ENCODE data around the gene HADH. TPM values are rescaled to one million over a fixed set of nuclear protein-coding genes. Genes with fewer than 3 reads are reported as not detected.
A peak's percentile ranks its signal among the peaks of the same experiment; 100 is the strongest.

The HADH gene
- total RNA-seq, 6 experiments from 2014 or later: 28.9 to 35.5 (median 32.8) TPM

GRCh38 chr4:108024878-108025165 lies 35.1 kb downstream of the HADH start:
- peaks cover 2% of the 10 kb centered on the region for H3K27me3 Mint-ChIP-seq (ENCODE audit: insufficient read depth)
- peaks cover 12% of the 10 kb centered on the region for H3K36me3 Mint-ChIP-seq (ENCODE audit: low read depth)
- H3K4me3 Mint-ChIP-seq: no peak overlapping the region
- TF ChIP-seq CTCF (IDR thresholded peaks at IDR 0.05): no peak
- peaks cover 8% of the 10 kb centered on the region for H3K4me1 Mint-ChIP-seq (ENCODE audit: low read depth)
- H3K27ac Mint-ChIP-seq: no peak overlapping the region
- no peak for DNase-seq
- no peaks in the 10 kb centered on the region for H3K9me3 Mint-ChIP-seq

- Mint-ChIP-seq H3K9me3 (no peaks in the 10 kb centered on the region; the same call in 1 of the 2 replicates), H3K4me3 (no peak overlapping the region), H3K36me3 (ENCODE audit: low read depth) (peaks cover 17% of the 10 kb centered on the region), H3K27ac (peak overlapping the region; percentile 77; the same call in 1 of the 2 replicates), H3K27me3 (ENCODE audit: insufficient read depth) (no peaks in the 10 kb centered on the region), H3K4me1 (ENCODE audit: low read depth) (peaks cover 27% of the 10 kb centered on the region)
- TF ChIP-seq CTCF (IDR thresholded peaks at IDR 0.05): no peak
- no peak for DNase-seq
These were observed 39.5 kb downstream of the HADH start for GRCh38 chr4:108029016-108029720.

GRCh38 chr4:108029731-108030130 lies 40.0 kb downstream of the HADH start:
- DNase-seq: peak; percentile 35
- peak overlapping the region; percentile 77 for H3K27ac Mint-ChIP-seq

GRCh38 chr4:108030332-108030731 lies 40.6 kb downstream of the HADH start:
- no peak overlapping the region for H3K4me3 Mint-ChIP-seq
- peaks cover 17% of the 10 kb centered on the region for H3K36me3 Mint-ChIP-seq (ENCODE audit: low read depth)
- peak; percentile 64 for DNase-seq
- H3K4me1 Mint-ChIP-seq (ENCODE audit: low read depth): peaks cover 27% of the 10 kb centered on the region
- TF ChIP-seq CTCF (IDR thresholded peaks at IDR 0.05): peak; percentile 69
- peak overlapping the region; percentile 77 for H3K27ac Mint-ChIP-seq
- H3K9me3 Mint-ChIP-seq: no peaks in the 10 kb centered on the region; the same call in 1 of the 2 replicates
- H3K27me3 Mint-ChIP-seq (ENCODE audit: insufficient read depth): no peaks in the 10 kb centered on the region

More at GRCh38 chr4:108029731-108030130, 40.0 kb downstream of the HADH start:
- Mint-ChIP-seq H3K4me1 (ENCODE audit: low read depth) (peaks cover 27% of the 10 kb centered on the region), H3K27me3 (ENCODE audit: insufficient read depth) (no peaks in the 10 kb centered on the region), H3K9me3 (no peaks in the 10 kb centered on the region; the same call in 1 of the 2 replicates), H3K4me3 (no peak overlapping the region), H3K36me3 (ENCODE audit: low read depth) (peaks cover 17% of the 10 kb centered on the region)
- TF ChIP-seq CTCF (IDR thresholded peaks at IDR 0.05): no peak

GRCh38 chr4:108031427-108032083 lies 41.9 kb downstream of the HADH start:
- H3K4me1 Mint-ChIP-seq (ENCODE audit: low read depth): peaks cover 27% of the 10 kb centered on the region
- no peaks in the 10 kb centered on the region; the same call in 1 of the 2 replicates for H3K9me3 Mint-ChIP-seq
- peaks cover 17% of the 10 kb centered on the region for H3K36me3 Mint-ChIP-seq (ENCODE audit: low read depth)
- TF ChIP-seq CTCF (IDR thresholded peaks at IDR 0.05): no peak
- DNase-seq: no peak
- no peaks in the 10 kb centered on the region for H3K27me3 Mint-ChIP-seq (ENCODE audit: insufficient read depth)
- H3K4me3 Mint-ChIP-seq: no peak overlapping the region
- no peak overlapping the region for H3K27ac Mint-ChIP-seq

All from HFFc6 (cell line).